IMR-90 (cell line): ENCODE data around the gene COL4A5. TPM values are rescaled to one million over a fixed set of nuclear protein-coding genes. Genes with fewer than 3 reads are reported as not detected.
A peak's percentile ranks its signal among the peaks of the same experiment; 100 is the strongest.

Experiments used
- ATAC-seq: fragments of 200-7000 bp; cut with Tn5 transposase; 2 replicates; pipeline ENCODE4 v1.9.1; 2020; ENCODE audit warnings: low read depth, mild to moderate bottlenecking, moderate library complexity
- BruUV-seq: library from RNA; stranded (reverse); fragments of 400-500 nt; replicated peaks from 2 replicates; lab custom pipeline; 2021; lab: Mats Ljungman, UMichigan
- CTCF ChIA-PET: fragments of 300-600 bp; formaldehyde crosslinking; extraction: SDS; loops from one replicate; lab custom pipeline; 2021; ENCODE audit warnings: antibody characterized with exemption; lab: Yijun Ruan, JAX
- POLR2A ChIA-PET: fragments of 300-600 bp; sonication (Branson Sonifier 250); formaldehyde crosslinking; loops from one replicate; lab custom pipeline; 2022; ENCODE audit warnings: antibody characterized with exemption; ENCODE audit not compliant: unreplicated experiment; lab: Charles Lee
- DNase-seq: peaks from one replicate; pipeline ENCODE4 v3.0.0; 2013
- H2AFZ ChIP-seq: replicated peaks from 2 replicates; pipeline ENCODE3; 2013; ENCODE audit warnings: low read length, mild to moderate bottlenecking; ENCODE audit not compliant: poor library complexity
- H2AK5ac ChIP-seq: 2 replicates; pipeline ENCODE4 v1.6.1; 2013; ENCODE audit warnings: low read depth, low read length, inconsistent platforms
- H2AK9ac ChIP-seq: replicated peaks from 2 replicates; pipeline ENCODE3; 2013; ENCODE audit warnings: mild to moderate bottlenecking, low read depth, low read length, moderate library complexity; ENCODE audit not compliant: poor library complexity
- H2BK120ac ChIP-seq: 2 replicates; pipeline ENCODE4 v1.6.1; 2013; ENCODE audit warnings: low read depth, low read length, inconsistent platforms
- H2BK15ac ChIP-seq: 3 replicates; pipeline ENCODE4 v1.6.1; 2013; ENCODE audit warnings: low read depth, low read length, inconsistent platforms
- H2BK20ac ChIP-seq: 2 replicates; pipeline ENCODE4 v1.6.1; 2013; ENCODE audit warnings: low read depth, mild to moderate bottlenecking, inconsistent platforms, low read length, moderate library complexity
- H2BK5ac ChIP-seq: 2 replicates; pipeline ENCODE4 v1.6.1; 2013; ENCODE audit warnings: mild to moderate bottlenecking, low read depth, low read length, inconsistent platforms; ENCODE audit not compliant: poor library complexity, severe bottlenecking
- H3K14ac ChIP-seq: replicated peaks from 2 replicates; pipeline ENCODE4 v1.6.1; 2013; ENCODE audit warnings: low read depth, low read length, inconsistent platforms
- H3K18ac ChIP-seq: 2 replicates; pipeline ENCODE4 v1.6.1; 2013; ENCODE audit warnings: low read depth, low read length, control low read depth
- H3K23ac ChIP-seq: 2 replicates; pipeline ENCODE4 v1.6.1; 2013; ENCODE audit warnings: low read depth, low read length, inconsistent platforms
- H3K27ac ChIP-seq: 2 replicates; pipeline ENCODE4 v1.5.1; 2013; ENCODE audit warnings: mild to moderate bottlenecking, control low read depth, low read length; ENCODE audit not compliant: insufficient read depth
- H3K27me3 ChIP-seq: 2 replicates; pipeline ENCODE4 v1.6.1; 2013; ENCODE audit warnings: low read length; ENCODE audit not compliant: control insufficient read depth, insufficient read depth
- H3K36me3 ChIP-seq: 2 replicates; pipeline ENCODE4 v1.6.1; 2013; ENCODE audit warnings: low read length, mixed read lengths; ENCODE audit not compliant: control insufficient read depth, insufficient read depth
- H3K4ac ChIP-seq: 2 replicates; pipeline ENCODE4 v1.6.1; 2013; ENCODE audit warnings: low read depth, low read length, inconsistent platforms
- H3K4me1 ChIP-seq: 2 replicates; pipeline ENCODE4 v1.6.1; 2013; ENCODE audit warnings: low read length, mixed read lengths; ENCODE audit not compliant: control insufficient read depth, insufficient read depth
- H3K4me2 ChIP-seq: 2 replicates; pipeline ENCODE4 v1.6.1; 2013; ENCODE audit warnings: low read depth, mild to moderate bottlenecking, control low read depth, low read length, moderate library complexity
- H3K4me3 ChIP-seq: 2 replicates; pipeline ENCODE4 v1.5.1; 2013; ENCODE audit warnings: low read depth, mild to moderate bottlenecking, control low read depth, low read length, moderate library complexity; ENCODE audit not compliant: insufficient read depth
- H3K56ac ChIP-seq: 2 replicates; pipeline ENCODE4 v1.6.1; 2013; ENCODE audit warnings: low read length, inconsistent platforms; ENCODE audit not compliant: insufficient read depth; ENCODE audit errors: extremely low read depth
- H3K79me1 ChIP-seq, 2 experiments: 2 replicates each; pipeline ENCODE4 v1.6.1; 2013; ENCODE audit warnings: low read length in 2 of 2, inconsistent platforms in 1 of 2, low read depth in 1 of 2
- H3K9ac ChIP-seq: 2 replicates; pipeline ENCODE4 v1.6.1; 2013; ENCODE audit warnings: low read depth, low read length, control low read depth
- H3K9me1 ChIP-seq: 2 replicates; pipeline ENCODE4 v1.6.1; 2013; ENCODE audit warnings: low read length, inconsistent platforms; ENCODE audit not compliant: insufficient read depth
- H3K9me3 ChIP-seq: 2 replicates; pipeline ENCODE4 v1.6.1; 2013; ENCODE audit warnings: low read length; ENCODE audit not compliant: control insufficient read depth, insufficient read depth
- H4K20me1 ChIP-seq: 2 replicates; pipeline ENCODE4 v1.6.1; 2013; ENCODE audit warnings: low read length, inconsistent platforms; ENCODE audit not compliant: insufficient read depth
- H4K5ac ChIP-seq: 2 replicates; pipeline ENCODE4 v1.6.1; 2013; ENCODE audit warnings: mild to moderate bottlenecking, low read depth, low read length, control low read depth
- H4K8ac ChIP-seq, 2 experiments: 2 replicates each; pipeline ENCODE4 v1.6.1; 2013; ENCODE audit warnings: low read depth in 2 of 2, low read length in 2 of 2, control low read depth in 1 of 2, inconsistent platforms in 1 of 2
- H4K91ac ChIP-seq: 2 replicates; pipeline ENCODE4 v1.6.1; 2013; ENCODE audit warnings: low read depth, low read length, inconsistent platforms; ENCODE audit not compliant: insufficient read depth
- BHLHE40 ChIP-seq: fragments of 150-350 bp; IDR thresholded peaks from 2 replicates; pipeline ENCODE4 v1.6.1; 2016; ENCODE audit warnings: mild to moderate bottlenecking, low read depth, low read length
- CHD1 ChIP-seq: IDR thresholded peaks from 2 replicates; pipeline ENCODE4 v1.6.1; 2012; ENCODE audit warnings: low read depth, low read length, improper control_type of control experiment
- CTCF ChIP-seq: conservative IDR thresholded peaks from 2 replicates; pipeline ENCODE4 v1.5.1; 2012; ENCODE audit warnings: mild to moderate bottlenecking, low read depth, low read length, improper control_type of control experiment
- FOS ChIP-seq: fragments of 150-350 bp; IDR thresholded peaks from 2 replicates; pipeline ENCODE4 v1.6.1; 2016; ENCODE audit warnings: low read depth, low read length
- MAFK ChIP-seq: IDR thresholded peaks from 2 replicates; pipeline ENCODE4 v1.6.1; 2012; ENCODE audit warnings: low read depth, low read length, improper control_type of control experiment
- NFE2L2 ChIP-seq: fragments of 150-350 bp; IDR thresholded peaks from 2 replicates; pipeline ENCODE4 v1.6.1; 2016; ENCODE audit warnings: low read depth, mild to moderate bottlenecking, low read length
- POLR2A ChIP-seq: IDR thresholded peaks from 2 replicates; pipeline ENCODE4 v1.6.1; 2012; ENCODE audit warnings: mild to moderate bottlenecking, low read depth, low read length
- RAD21 ChIP-seq: IDR thresholded peaks from 2 replicates; pipeline ENCODE4 v1.6.1; 2012; ENCODE audit warnings: low read length, improper control_type of control experiment
- RCOR1 ChIP-seq: IDR thresholded peaks from 2 replicates; pipeline ENCODE4 v1.6.1; 2012; ENCODE audit warnings: mild to moderate bottlenecking, low read length, improper control_type of control experiment; ENCODE audit not compliant: insufficient replicate concordance
- SMC3 ChIP-seq: fragments of 150-350 bp; IDR thresholded peaks from 2 replicates; pipeline ENCODE4 v1.6.1; 2016; ENCODE audit warnings: low read depth, mild to moderate bottlenecking, antibody characterized with exemption, low read length, moderate library complexity
- USF2 ChIP-seq: fragments of 150-350 bp; IDR thresholded peaks from 2 replicates; pipeline ENCODE4 v1.6.1; 2017; ENCODE audit warnings: mild to moderate bottlenecking, antibody characterized with exemption, low read length, low read depth
- WGBS, 2 experiments: methylation state at CpG; one replicate each; pipeline versions ENCODE4 v1.1.5 to v1.1.7; 2013; ENCODE audit warnings: missing lambda C conversion rate in 2 of 2; ENCODE audit not compliant: insufficient read length in 1 of 2; ENCODE audit errors: extremely low coverage in 2 of 2; 5-methylcytosine and 5-hydroxymethylcytosine counted together
- dilution Hi-C: fragments of 300-500 bp; cut with HindIII; formaldehyde crosslinking; loops from one replicate; pipeline ENCODE4 v1.14.3; 2018; ENCODE audit warnings: low sequenced_read_pairs; ENCODE audit not compliant: unreplicated experiment
- in situ Hi-C: fragments of 300-500 bp; cut with MboI; formaldehyde crosslinking; loops from 3 replicates; pipeline ENCODE4 v1.14.3; 2019; ENCODE audit warnings: low sequenced_read_pairs, inconsistent platforms, mixed read lengths
- intact Hi-C: fragments of 100-400 bp; cut with micrococcal nuclease; formaldehyde crosslinking; loops from 2 replicates; pipeline ENCODE4 v1.10.0; 2022
- polyA plus RNA-seq, 3 experiments: library from polyadenylated mRNA; depleted of rRNA; stranded (reverse); fragments of >200 nt; gene quantifications; 2 replicates each; pipeline ENCODE4 v1.2.3, GENCODE V29; 2012; ENCODE audit warnings: low replicate concordance in 1 of 3
- total RNA-seq: library from RNA; depleted of rRNA; stranded (reverse); fragments of >200 nt; gene quantifications from 2 replicates; pipeline ENCODE4 v1.2.3, GENCODE V29; 2012

The COL4A5 gene
- total and polyA plus RNA-seq, 2 of the 4 experiments (the other 2 are of a cell fraction) = 16.3 to 26.6 TPM

GRCh38 chrX:108735679-108736508, 296.3 kb downstream of the COL4A5 start (continued):
- no peak for TF ChIP-seq RAD21

- intact Hi-C loops (no loop called here), in situ Hi-C loops (no loop called here), dilution Hi-C loops (no loop called here)
- no peak within 1 kb of the TSS for H2BK120ac ChIP-seq
- peak within 1 kb of the TSS; percentile 78 for H2AFZ ChIP-seq
- whole genome bisulfite sequencing, 2 experiments = 33% methylated on average over 30 of the region's 62 CpGs; no CpG with 5 or more reads in 1 of the 2 experiments
- ChIA-PET CTCF (no interaction called here), POLR2A (no interaction called here)
- H3K4ac ChIP-seq = no peak within 1 kb of the TSS
- H3K4me3 ChIP-seq = peak within 1 kb of the TSS; percentile 32
- DNase-seq = no peak
- no peak within 1 kb of the TSS for H4K8ac ChIP-seq
- no peak within 1 kb of the TSS for H2AK5ac ChIP-seq
- no peaks in the 10 kb centered on the region for H3K4me1 ChIP-seq
- no peak within 1 kb of the TSS for H4K91ac ChIP-seq
- H2BK20ac ChIP-seq = no peak within 1 kb of the TSS
- no peak within 1 kb of the TSS for H3K27ac ChIP-seq
- no peaks in the 10 kb centered on the region for H3K9me1 ChIP-seq
- peaks cover 11% of the 10 kb centered on the region; the same call in 1 of the 2 replicates for H3K9me3 ChIP-seq
- no peak within 1 kb of the TSS for H2BK5ac ChIP-seq
- no peak within 1 kb of the TSS for H3K23ac ChIP-seq
- no peak within 1 kb of the TSS for H3K9ac ChIP-seq
- H3K4me2 ChIP-seq = peak within 1 kb of the TSS; percentile 87
- no peak within 1 kb of the TSS for H2BK15ac ChIP-seq
- H4K5ac ChIP-seq = no peak within 1 kb of the TSS
- no peak within 1 kb of the TSS for H2AK9ac ChIP-seq
- H3K14ac ChIP-seq = no peak within 1 kb of the TSS
- H3K79me1 ChIP-seq = no peaks in the 10 kb centered on the region
- no peak within 1 kb of the TSS for H3K56ac ChIP-seq
- ATAC-seq = peak; percentile 54
- peaks cover 50% of the 10 kb centered on the region for H3K27me3 ChIP-seq
- no peaks in the 10 kb centered on the region for H3K36me3 ChIP-seq
- no peaks in the 10 kb centered on the region for H4K20me1 ChIP-seq
- H3K18ac ChIP-seq = no peak within 1 kb of the TSS
- BruUV-seq = no TSS peak
- TF ChIP-seq CHD1 = no peak
- no peak for TF ChIP-seq POLR2A
- no peak for TF ChIP-seq NFE2L2
- TF ChIP-seq FOS = no peak
- TF ChIP-seq SMC3 = no peak
- no peak for TF ChIP-seq RAD21
- TF ChIP-seq BHLHE40 = no peak
- TF ChIP-seq CTCF = no peak
- no peak for TF ChIP-seq RCOR1
- no peak for TF ChIP-seq MAFK
- TF ChIP-seq USF2 = no peak
These were observed 297.2 kb downstream of the COL4A5 start, which contains the start of gene IRS4 for GRCh38 chrX:108736509-108737479. IRS4 (minus strand) TSS chrX:108736563.
